Measurements from ENCODE around the gene GNPAT.
"Not testable (repeated sequence)": the region's sequence is repeated elsewhere in the genome, so short reads cannot be mapped to it uniquely, and the experiment has no call there.

GNPAT gene

DNA sequence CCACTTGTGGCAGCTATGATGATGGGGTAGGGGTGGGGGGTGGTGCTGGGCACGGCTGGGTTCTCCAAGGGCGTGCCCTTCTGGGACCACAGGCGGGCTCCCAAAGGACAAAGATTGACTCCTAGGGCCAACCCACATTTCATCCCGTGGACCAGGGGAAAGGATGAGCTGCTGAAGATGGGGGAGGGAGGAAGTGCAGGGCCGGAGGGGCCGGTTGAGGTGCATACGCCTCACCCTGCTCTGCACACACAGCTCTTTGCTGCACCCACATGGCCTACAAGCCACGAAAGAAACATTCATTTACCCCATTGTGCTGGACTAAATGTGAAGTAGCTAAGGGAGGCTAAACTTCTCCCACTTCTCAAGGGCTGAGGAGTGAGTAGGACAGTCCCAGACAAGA, 34.2 kb upstream of the GNPAT start:
- Histone ChIP-seq H3K27ac (no peak overlapping the region), H3K4me3 (no peak overlapping the region)
- DNase-seq (ENCODE audit: low spot score), result no peak
- TF ChIP-seq, protein P1, sequence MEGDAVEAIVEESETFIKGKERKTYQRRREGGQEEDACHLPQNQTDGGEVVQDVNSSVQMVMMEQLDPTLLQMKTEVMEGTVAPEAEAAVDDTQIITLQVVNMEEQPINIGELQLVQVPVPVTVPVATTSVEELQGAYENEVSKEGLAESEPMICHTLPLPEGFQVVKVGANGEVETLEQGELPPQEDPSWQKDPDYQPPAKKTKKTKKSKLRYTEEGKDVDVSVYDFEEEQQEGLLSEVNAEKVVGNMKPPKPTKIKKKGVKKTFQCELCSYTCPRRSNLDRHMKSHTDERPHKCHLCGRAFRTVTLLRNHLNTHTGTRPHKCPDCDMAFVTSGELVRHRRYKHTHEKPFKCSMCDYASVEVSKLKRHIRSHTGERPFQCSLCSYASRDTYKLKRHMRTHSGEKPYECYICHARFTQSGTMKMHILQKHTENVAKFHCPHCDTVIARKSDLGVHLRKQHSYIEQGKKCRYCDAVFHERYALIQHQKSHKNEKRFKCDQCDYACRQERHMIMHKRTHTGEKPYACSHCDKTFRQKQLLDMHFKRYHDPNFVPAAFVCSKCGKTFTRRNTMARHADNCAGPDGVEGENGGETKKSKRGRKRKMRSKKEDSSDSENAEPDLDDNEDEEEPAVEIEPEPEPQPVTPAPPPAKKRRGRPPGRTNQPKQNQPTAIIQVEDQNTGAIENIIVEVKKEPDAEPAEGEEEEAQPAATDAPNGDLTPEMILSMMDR (IDR thresholded peaks at IDR 0.05), result no peak

DNA sequence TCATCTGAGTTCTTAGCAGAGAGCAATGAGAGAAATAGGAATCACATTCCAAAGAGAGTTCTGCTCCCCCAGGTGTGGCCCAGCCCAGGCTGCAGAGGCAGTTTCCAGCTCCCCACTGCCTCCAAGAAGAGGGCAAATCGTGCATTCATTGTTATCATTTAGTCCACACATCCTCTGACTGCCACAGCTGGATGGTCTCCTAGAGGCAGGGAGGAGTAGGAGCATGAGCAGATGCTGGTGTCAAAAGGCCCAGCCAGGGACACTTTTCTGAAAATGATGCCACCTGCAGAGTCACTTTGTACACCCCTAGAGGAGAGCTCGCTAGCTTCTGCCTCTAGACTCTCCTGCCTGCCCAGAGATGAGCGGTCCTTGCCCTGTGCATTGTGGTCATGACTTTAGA, 33.6 kb upstream of the GNPAT start:
- TF ChIP-seq, protein P1 (IDR thresholded peaks at IDR 0.05), result no peak
- no peak for DNase-seq (ENCODE audit: low spot score)
- Histone ChIP-seq H3K4me3 (no peak overlapping the region), H3K27ac (no peak overlapping the region)

DNA sequence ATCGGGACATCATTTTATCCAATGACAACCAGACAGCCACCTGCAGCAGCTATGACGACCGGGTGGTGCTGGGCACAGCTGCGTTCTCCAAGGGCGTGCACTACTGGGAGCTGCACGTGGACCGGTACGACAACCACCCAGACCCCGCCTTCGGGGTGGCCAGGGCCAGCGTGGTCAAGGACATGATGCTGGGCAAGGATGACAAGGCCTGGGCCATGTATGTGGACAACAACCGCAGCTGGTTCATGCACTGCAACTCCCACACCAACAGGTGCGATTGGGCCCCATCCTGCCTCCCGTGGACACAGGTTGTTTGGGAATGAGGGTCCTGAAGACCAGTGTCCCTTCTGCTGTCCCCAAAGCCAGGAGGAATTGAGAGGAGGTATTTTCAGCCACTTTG, 32.0 kb upstream of the GNPAT start:
- H3K4me3 ChIP-seq, result no peak overlapping the region
- no peak for DNase-seq (ENCODE audit: low spot score)
- TF ChIP-seq, protein P1 (IDR thresholded peaks at IDR 0.05), result no peak
- H3K27ac ChIP-seq, result no peak overlapping the region

DNA sequence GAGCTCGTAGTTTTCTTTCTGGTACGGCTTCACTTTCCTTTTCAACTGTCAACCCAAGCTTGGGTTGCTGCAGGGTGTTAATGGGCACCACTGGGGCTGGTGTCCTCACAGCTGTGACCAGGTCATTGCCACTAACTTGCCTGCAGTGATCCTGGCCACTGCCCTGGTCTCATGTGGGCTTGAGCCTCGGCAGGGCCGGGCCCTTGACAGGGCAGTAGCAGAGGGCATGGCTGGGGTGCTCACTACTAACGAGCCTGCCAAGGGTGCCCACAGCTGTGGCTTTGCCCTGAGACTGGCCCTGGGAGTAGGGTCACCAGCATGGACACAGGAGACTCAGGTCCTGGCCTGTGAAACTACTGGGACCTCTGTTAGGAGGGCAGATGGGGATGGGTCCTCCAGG, 31.5 kb upstream of the GNPAT start:
- TF ChIP-seq, protein P1 (IDR thresholded peaks at IDR 0.05), result no peak
- H3K27ac ChIP-seq, result no peak overlapping the region
- H3K4me3 ChIP-seq, result no peak overlapping the region
- no peak for DNase-seq (ENCODE audit: low spot score)

DNA sequence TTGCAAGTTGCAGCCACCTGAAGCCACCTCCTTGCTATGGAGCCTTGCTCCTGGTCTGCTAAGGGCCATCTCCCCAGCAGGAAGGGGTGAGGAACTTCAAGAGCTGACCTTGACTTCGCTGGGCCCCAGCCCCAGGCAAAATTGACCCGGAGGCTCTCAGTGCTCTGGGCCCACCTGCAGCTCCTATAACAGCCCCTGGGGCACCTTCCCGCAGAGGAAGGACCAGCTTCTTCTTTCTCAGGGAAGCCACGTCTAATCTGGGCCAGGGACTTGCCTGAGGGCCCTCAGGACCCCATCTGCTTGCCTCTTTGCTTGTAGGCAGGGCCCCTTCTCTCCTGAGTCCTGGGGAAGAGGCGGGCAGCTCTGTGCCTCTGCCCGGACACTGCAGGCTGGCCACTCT, 30.9 kb upstream of the GNPAT start:
- Histone ChIP-seq H3K4me3 (no peak overlapping the region), H3K27ac (no peak overlapping the region)
- DNase-seq (ENCODE audit: low spot score), result no peak
- TF ChIP-seq, protein P1 (IDR thresholded peaks at IDR 0.05), result no peak

DNA sequence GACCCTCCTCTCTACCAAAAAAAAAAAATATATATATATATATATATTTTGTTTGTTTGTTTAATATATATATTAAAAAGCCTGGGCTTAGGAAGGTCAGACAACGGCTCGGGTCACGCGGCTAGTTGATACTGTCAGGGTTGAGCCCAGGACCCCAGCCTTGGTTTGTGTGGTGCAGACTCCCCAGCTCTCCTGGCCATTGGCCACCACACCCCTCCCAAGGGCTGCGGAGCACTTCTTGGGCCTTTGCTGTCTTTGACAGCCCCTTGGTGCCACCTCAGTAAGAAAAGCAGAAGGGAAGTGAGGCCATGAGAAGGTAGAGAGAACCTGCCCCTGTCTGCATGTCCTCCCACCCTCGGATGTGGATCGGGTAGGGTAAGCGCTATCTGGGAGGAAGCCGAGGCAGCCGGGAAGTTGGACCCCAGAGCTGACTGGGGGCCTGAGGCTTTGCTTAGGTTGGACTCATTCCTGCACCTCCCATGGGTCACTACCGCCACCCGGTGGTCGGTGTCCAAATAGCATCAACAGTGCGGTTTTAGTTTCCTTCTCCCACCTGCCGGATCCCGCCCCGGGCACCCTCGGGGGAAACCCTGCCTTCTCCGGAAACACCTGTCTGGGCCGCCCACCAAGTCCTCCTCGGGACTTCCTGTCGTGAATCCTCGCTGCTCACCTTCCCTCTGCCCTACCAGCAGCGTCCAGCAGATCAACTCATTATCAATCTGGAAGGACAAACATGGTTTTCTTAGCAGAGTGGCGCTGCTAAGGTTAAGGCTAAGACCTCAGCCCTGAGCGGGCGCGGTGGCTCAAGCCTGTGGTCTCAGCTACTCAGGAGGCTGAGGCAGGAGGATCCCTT, 29.8 kb upstream of the GNPAT start:
- TF ChIP-seq, protein P1 (IDR thresholded peaks at IDR 0.05), result peak; percentile 91
- Histone ChIP-seq H3K27ac (no peak overlapping the region), H3K4me3 (peak overlapping the region; percentile 68)
- DNase-seq (ENCODE audit: low spot score), result no peak

DNA sequence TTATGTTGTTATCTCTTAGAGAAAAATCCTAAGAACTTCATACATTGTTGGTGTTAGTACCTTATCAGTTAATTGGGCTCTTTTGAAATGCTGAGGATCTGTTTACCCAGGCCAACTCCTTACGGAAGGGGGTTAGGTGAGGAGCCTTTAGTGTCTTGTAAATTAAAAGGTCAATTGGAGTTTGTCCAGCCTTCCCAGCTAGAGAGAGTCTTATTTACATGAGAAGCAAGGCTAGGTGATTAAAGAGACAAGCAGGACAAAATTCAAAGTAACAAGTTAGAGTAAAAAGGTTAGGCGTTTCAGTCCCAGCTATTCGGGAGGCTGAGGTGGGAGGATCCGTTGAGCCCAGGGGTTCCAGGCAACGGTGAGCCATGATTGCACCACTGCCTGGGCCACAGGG, 28.7 kb upstream of the GNPAT start:
- not testable (repeated sequence) for H3K4me3 ChIP-seq; H3K27ac ChIP-seq; DNase-seq (ENCODE audit: low spot score)
